ENCODE data around the gene RAD51B.

The RAD51B gene

DNA sequence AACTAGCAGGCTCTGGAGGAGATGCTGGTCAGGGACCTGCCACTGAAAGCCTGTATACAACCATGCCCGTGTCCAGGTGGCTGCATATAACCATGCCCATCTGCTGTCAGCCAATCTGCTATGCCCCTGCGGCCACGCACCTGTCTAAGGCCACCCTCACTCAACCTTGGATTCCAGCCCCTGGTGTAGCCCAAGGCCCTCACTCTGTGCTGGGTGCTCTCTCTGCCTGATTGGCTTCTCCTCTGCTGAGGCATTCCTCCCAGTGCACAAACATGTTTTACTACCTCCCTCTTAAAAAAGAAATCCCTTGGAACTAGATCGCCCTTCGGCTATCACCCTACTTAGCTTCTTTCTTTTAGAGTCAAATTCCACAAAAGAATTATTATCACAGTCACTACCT, 927.8 kb downstream of the RAD51B start:
- TF ChIP-seq, protein P1, sequence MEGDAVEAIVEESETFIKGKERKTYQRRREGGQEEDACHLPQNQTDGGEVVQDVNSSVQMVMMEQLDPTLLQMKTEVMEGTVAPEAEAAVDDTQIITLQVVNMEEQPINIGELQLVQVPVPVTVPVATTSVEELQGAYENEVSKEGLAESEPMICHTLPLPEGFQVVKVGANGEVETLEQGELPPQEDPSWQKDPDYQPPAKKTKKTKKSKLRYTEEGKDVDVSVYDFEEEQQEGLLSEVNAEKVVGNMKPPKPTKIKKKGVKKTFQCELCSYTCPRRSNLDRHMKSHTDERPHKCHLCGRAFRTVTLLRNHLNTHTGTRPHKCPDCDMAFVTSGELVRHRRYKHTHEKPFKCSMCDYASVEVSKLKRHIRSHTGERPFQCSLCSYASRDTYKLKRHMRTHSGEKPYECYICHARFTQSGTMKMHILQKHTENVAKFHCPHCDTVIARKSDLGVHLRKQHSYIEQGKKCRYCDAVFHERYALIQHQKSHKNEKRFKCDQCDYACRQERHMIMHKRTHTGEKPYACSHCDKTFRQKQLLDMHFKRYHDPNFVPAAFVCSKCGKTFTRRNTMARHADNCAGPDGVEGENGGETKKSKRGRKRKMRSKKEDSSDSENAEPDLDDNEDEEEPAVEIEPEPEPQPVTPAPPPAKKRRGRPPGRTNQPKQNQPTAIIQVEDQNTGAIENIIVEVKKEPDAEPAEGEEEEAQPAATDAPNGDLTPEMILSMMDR (IDR thresholded peaks at IDR 0.05), result no peak

DNA sequence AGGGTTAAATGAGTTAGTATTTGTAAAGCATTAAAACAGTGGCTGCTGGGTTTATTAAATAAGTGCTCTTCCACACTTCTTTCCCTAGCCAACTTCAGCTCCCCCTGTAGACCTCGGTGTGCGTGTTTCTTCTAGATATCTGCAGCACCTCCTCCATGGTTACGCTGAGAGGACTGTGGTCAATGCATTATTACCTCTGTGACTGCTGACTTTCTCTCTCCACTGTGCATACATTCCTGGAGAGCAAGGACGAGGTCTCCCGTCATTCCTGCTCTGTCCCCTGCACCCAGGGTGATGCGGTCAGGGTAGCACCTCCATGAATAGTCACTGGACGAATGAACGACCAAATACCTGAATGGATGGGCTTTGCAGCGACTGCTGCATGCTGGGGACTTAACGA, 928.7 kb downstream of the RAD51B start:
- TF ChIP-seq, protein P1 (IDR thresholded peaks at IDR 0.05), result no peak

DNA sequence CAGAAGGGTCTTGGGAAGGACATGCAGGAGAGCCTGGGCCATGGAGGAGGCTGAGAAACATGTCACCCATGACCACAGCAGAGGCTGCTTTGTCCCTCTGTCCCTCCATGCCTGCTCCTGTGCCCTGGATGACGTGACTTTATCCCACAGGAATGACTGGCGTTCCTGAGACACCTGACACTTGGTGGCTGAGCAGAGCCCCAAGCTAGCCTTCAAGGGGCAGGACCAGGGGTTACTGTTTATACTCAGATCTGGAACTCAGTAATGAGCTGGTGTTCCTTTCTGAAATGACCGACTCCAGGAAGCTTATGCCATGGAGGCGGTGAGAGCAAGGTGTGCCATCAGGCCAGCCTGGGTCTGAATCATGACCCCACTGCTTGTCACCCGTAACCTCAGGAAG, 929.1 kb downstream of the RAD51B start:
- TF ChIP-seq, protein P1 (IDR thresholded peaks at IDR 0.05), result no peak

DNA sequence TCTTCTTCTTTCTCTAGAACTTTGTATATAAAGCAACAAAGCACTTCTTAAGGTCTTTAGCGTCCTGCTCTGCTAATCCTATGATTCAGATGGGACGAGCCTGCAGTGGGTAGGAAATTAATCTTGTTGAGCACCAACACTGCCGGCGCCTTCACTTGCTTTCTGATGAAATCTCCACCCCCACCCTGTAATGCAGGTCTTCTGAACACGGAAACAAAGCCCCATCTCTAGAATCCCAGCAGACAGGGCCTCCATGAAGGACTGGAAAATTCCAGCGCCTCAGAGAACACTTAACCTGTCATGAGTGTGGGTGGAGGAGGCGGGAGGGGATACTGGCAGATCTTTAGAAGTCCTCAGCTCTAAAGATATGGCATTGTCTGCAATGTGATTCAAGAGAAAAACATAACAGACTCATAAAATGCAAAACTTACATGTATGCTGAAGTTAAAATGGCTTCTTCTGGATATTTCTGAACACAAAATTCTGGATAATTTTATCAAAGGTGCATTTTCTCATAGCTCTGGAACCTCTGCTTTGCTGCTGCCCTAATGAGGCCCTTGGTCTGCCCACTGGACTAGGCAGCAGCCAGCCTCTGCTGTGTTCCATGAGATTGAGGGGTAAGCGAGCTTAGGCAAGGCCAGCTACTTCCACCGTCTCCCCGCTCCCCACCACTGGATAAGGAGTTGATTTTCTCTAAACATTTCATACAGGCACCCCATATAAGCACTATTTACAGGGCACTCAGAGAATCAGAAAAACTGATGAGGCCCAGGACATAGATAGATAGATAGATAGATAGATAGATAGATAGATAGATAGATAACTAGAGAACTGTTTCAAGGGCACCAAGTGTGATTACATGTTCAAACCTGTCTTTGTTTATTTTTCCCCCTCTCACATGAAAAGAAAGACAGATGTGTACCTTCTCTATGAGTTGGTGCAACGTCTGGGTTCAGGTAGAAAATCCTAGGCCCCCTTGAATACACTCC, 930.2 kb downstream of the RAD51B start:
- TF ChIP-seq, protein P1 (IDR thresholded peaks at IDR 0.05), result no peak

DNA sequence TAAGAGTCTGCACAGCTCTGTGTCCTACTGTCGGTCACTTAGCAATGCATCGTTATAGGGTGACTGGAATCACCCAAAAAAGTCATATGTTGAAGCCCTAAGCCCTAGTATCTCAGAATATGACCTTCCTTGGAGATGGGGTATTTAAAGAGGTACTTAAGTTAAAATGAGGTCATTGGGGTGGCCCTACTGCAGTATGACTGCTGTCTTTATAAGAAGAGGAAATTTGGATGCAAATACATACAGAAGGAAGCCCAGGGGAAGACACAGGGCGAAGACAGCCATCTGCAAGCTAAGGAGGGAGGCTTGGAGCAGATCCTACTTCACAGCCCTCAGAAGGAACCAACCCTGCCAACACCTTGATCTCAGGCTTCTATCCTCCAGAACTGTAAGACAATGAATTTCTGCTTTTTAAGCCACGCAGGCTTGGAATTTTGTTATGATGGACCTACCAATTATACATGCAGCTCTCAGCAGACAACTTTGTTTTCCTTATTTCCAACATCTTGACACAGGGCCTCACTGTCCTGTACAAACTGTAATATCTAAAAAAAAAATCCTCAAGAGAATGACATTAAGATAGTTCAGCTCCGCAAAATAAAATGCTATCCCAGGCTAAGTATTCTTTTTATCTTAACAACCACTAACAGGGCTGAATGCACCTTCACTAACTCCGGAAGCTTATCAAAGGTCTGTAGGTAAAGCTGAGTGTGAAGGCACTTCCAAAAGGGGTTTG, 932.9 kb downstream of the RAD51B start:
- TF ChIP-seq, protein P1 (IDR thresholded peaks at IDR 0.05), result no peak

DNA sequence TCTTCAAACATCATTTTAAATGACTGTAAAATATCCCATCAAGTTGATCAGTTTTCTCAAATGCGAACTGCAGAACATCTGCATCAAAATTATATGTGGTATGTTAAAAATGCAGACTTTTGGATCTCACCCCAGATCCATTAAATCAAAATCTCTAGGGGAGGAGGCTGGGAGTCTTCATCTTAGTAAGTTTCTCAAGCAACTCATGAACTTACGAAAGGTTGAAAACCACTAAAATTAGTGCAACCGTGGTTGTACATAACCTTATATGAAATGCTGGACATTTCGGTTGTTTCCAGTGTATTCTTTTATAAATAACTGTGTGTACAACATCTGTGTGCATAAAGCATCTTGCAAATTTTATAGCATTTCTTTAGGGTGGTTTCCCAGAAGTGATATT, 934.1 kb downstream of the RAD51B start:
- TF ChIP-seq, protein P1 (IDR thresholded peaks at IDR 0.05), result no peak

DNA sequence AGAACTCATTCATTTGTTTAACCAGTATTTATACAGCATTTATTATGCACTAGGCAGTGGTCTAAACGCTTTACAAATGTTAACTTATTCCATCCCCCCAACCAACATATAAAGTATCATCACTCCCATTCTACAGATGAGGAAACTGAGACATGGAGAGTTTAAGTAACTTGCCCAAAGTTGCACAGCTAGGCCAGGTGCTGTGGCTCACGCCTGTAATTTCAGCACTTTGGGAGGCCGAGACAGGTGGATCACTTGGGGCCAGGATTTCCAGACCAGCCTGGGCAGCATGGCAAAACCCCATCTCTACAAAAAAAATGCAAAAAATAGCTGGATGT, 935.4 kb downstream of the RAD51B start:
- TF ChIP-seq, protein P1 (IDR thresholded peaks at IDR 0.05), result no peak
